GM12892 (cell line): ENCODE data around the gene PRR33.

ENCODE experiments used
- POLR2A ChIP-seq: IDR thresholded peaks from 2 replicates; pipeline ENCODE4 v1.6.1; 2011; ENCODE audit warnings: low read depth, low read length, control low read depth
- POLR2AphosphoS5 ChIP-seq: IDR thresholded peaks from 2 replicates; pipeline ENCODE4 v1.6.1; 2011; ENCODE audit warnings: low read depth, low read length, control low read depth

DNA sequence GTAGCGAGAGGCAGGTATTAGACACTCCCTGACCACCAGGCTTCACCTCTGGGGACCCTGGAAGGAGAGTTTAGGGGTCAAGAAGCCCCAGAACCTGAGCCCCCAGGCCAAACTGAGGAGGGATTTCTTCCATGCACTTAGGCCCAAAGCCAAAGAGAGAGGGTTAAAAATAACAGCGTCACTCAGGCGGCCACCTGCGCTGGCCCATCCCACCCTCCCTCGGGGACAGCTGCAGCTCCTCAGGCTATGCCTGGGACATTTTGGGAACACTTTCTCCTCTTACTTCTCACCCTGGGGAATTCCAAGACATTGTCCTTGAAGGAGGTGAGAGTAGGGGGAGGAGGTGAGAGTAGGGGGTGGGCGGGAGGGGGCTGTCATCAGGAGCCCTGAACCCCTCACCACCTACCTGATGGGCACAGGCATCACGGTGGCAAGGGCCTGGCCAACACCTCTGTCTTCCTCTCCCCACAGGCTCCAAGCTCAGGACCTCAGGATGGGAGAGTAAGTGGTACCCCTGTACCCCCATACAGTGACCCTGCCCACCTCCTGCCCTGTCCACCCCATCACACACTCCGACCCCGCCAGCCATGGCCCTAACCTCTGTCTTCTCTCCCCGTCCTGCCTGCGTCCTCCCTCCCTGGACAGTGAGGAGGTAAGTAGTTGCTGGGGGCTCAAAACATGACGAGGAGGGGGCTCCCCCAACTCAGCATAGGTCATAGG lies 52.3 kb downstream of the PRR33 start:
- no peak for TF ChIP-seq POLR2AphosphoS5
- no peak for TF ChIP-seq POLR2A
